H1 (cell line): ENCODE results near the gene KCNA10. TPM values are rescaled to one million over a fixed set of nuclear protein-coding genes. Genes with fewer than 3 reads are reported as not detected.

Source experiments
- CTCF ChIA-PET: fragments of 300-600 bp; sonication (Branson Sonifier 250); formaldehyde crosslinking; loops from one replicate; lab custom pipeline; 2021; ENCODE audit not compliant: partially characterized antibody; lab: Charles Lee
- POLR2A ChIA-PET: fragments of 300-600 bp; sonication (Branson Sonifier 250); formaldehyde crosslinking; loops from one replicate; lab custom pipeline; 2021; ENCODE audit warnings: inconsistent platforms; ENCODE audit not compliant: partially characterized antibody; lab: Charles Lee
- DNase-seq, 2 experiments: peaks; one replicate each; pipeline versions ENCODE4 v3.0.0 to v3.0.0-alpha.2; 2010 to 2022; ENCODE audit warnings: low spot score in 2 of 2, low read depth in 1 of 2, mixed read lengths in 1 of 2
- FAIRE-seq: peaks from 2 replicates; lab custom pipeline; 2011; peaks lifted over from hg19 to GRCh38; lab: Jason Lieb, UNC
- H2AFZ ChIP-seq: 2 replicates; pipeline ENCODE4 v1.8.1; 2012; ENCODE audit warnings: low read length, inconsistent platforms
- H2AK5ac ChIP-seq: 2 replicates; pipeline ENCODE4 v1.6.1; 2013; ENCODE audit warnings: low read depth, low read length
- H2BK120ac ChIP-seq: replicated peaks from 2 replicates; pipeline ENCODE3; 2013; ENCODE audit warnings: low read depth, low read length, inconsistent platforms
- H2BK12ac ChIP-seq: 2 replicates; pipeline ENCODE4 v1.6.1; 2013; ENCODE audit warnings: low read depth, low read length
- H2BK15ac ChIP-seq: 2 replicates; pipeline ENCODE4 v1.6.1; 2013; ENCODE audit warnings: low read length
- H2BK20ac ChIP-seq: 2 replicates; pipeline ENCODE4 v1.6.1; 2013; ENCODE audit warnings: low read length
- H2BK5ac ChIP-seq: 2 replicates; pipeline ENCODE4 v1.6.1; 2013; ENCODE audit warnings: low read depth, low read length
- H3K14ac ChIP-seq: 2 replicates; pipeline ENCODE4 v1.6.1; 2013; ENCODE audit warnings: inconsistent platforms; ENCODE audit not compliant: insufficient read length
- H3K18ac ChIP-seq: 2 replicates; pipeline ENCODE4 v1.6.1; 2013; ENCODE audit warnings: low read length; ENCODE audit errors: extremely low read depth
- H3K23ac ChIP-seq: 2 replicates; pipeline ENCODE4 v1.6.1; 2013; ENCODE audit warnings: inconsistent platforms; ENCODE audit not compliant: insufficient read length
- H3K23me2 ChIP-seq: 2 replicates; pipeline ENCODE4 v1.6.1; 2013; ENCODE audit warnings: low read depth, low read length
- H3K27ac ChIP-seq: 2 replicates; pipeline ENCODE4 v1.6.1; 2011; ENCODE audit warnings: low read depth, low read length, inconsistent platforms
- H3K27me3 ChIP-seq, 4 experiments: replicated peaks in 1 of 4; 1 replicate in 1 of 4; 2 replicates in 3 of 4; pipeline versions ENCODE4 v1.6.1 to v1.8.1; 2011 to 2013; ENCODE audit warnings: low read length in 3 of 4, mild to moderate bottlenecking in 3 of 4, inconsistent platforms in 2 of 4, mixed read lengths in 2 of 4, moderate library complexity in 1 of 4; ENCODE audit not compliant: control insufficient read depth in 3 of 4, insufficient read depth in 3 of 4; ENCODE audit errors: extremely low read depth in 1 of 4
- H3K36me3 ChIP-seq, 4 experiments: 2 replicates each; pipeline versions ENCODE4 v1.6.1 to v1.8.1; 2011 to 2013; ENCODE audit warnings: mild to moderate bottlenecking in 4 of 4, low read length in 3 of 4, moderate library complexity in 2 of 4, control low read depth in 1 of 4, inconsistent platforms in 1 of 4; ENCODE audit not compliant: insufficient read depth in 4 of 4, control insufficient read depth in 2 of 4
- H3K4ac ChIP-seq: replicated peaks from 2 replicates; pipeline ENCODE3; 2013; ENCODE audit warnings: low read length, low read depth, mixed read lengths, inconsistent platforms; ENCODE audit not compliant: insufficient read length
- H3K4me1 ChIP-seq, 4 experiments: replicated peaks in 1 of 4; 1 replicate in 1 of 4; 2 replicates in 3 of 4; pipeline versions ENCODE4 v1.6.1 to v1.8.1; 2011 to 2013; ENCODE audit warnings: low read length in 3 of 4, inconsistent platforms in 2 of 4, mixed read lengths in 1 of 4; ENCODE audit not compliant: insufficient read depth in 4 of 4, control insufficient read depth in 3 of 4
- H3K4me2 ChIP-seq, 2 experiments: 2 replicates each; pipeline versions ENCODE4 v1.6.1 to v1.8.1; 2011 to 2013; ENCODE audit warnings: low read depth in 2 of 2, low read length in 2 of 2, control low read depth in 1 of 2, inconsistent platforms in 1 of 2, mild to moderate bottlenecking in 1 of 2; ENCODE audit not compliant: insufficient read depth in 1 of 2
- H3K4me3 ChIP-seq, 4 experiments: fragments of 200-600, 300-600 bp in 1 of 4; sonication (generic), shearing (Covaris generic), sonication (Bioruptor Twin) in 1 of 4; 2 replicates each; pipeline versions ENCODE4 v1.5.1 to v1.8.1; 2011 to 2016; ENCODE audit warnings: low read length in 4 of 4, low read depth in 3 of 4, control low read depth in 2 of 4, inconsistent platforms in 2 of 4, mild to moderate bottlenecking in 2 of 4, mixed read lengths in 1 of 4, moderate library complexity in 1 of 4; ENCODE audit not compliant: insufficient read depth in 2 of 4; ENCODE audit errors: extremely low read depth in 1 of 4
- H3K56ac ChIP-seq: replicated peaks from 2 replicates; pipeline ENCODE3; 2013; ENCODE audit warnings: low read depth, mild to moderate bottlenecking, mixed read lengths, low read length, inconsistent platforms; ENCODE audit not compliant: insufficient read length
- H3K79me1 ChIP-seq: 2 replicates; pipeline ENCODE4 v1.6.1; 2013; ENCODE audit warnings: low read depth, low read length, control low read depth
- H3K79me2 ChIP-seq, 2 experiments: 2 replicates each; pipeline versions ENCODE4 v1.6.1 to v1.8.1; 2012 to 2013; ENCODE audit warnings: low read length in 2 of 2, mild to moderate bottlenecking in 2 of 2, inconsistent platforms in 1 of 2; ENCODE audit not compliant: insufficient read depth in 2 of 2, control insufficient read depth in 1 of 2
- H3K9ac ChIP-seq, 4 experiments: replicated peaks in 1 of 4; 1 replicate in 1 of 4; 2 replicates in 3 of 4; pipeline versions ENCODE4 v1.6.1 to v1.8.1; 2011 to 2013; ENCODE audit warnings: low read depth in 3 of 4, low read length in 3 of 4, control low read depth in 2 of 4, mild to moderate bottlenecking in 2 of 4, moderate library complexity in 2 of 4, inconsistent platforms in 1 of 4; ENCODE audit errors: extremely low read depth in 1 of 4
- H3K9me3 ChIP-seq, 2 experiments: 2 replicates each; pipeline versions ENCODE4 v1.6.1 to v1.8.1; 2012 to 2013; ENCODE audit warnings: mild to moderate bottlenecking in 2 of 2, moderate library complexity in 2 of 2, control low read depth in 1 of 2, inconsistent platforms in 1 of 2, low read depth in 1 of 2, low read length in 1 of 2, mixed read lengths in 1 of 2; ENCODE audit not compliant: insufficient read depth in 2 of 2
- H4K20me1 ChIP-seq, 2 experiments: replicated peaks in 1 of 2; 2 replicates each; pipeline versions ENCODE3 to v1.8.1; 2011 to 2013; ENCODE audit warnings: inconsistent platforms in 2 of 2, low read length in 2 of 2, mild to moderate bottlenecking in 1 of 2; ENCODE audit not compliant: insufficient read depth in 2 of 2, control insufficient read depth in 1 of 2
- H4K5ac ChIP-seq: 2 replicates; pipeline ENCODE4 v1.6.1; 2013; ENCODE audit warnings: low read length, low read depth, mixed read lengths, inconsistent platforms; ENCODE audit not compliant: insufficient read length
- H4K8ac ChIP-seq: 2 replicates; pipeline ENCODE4 v1.8.0; 2013; ENCODE audit warnings: mild to moderate bottlenecking, moderate library complexity, low read length, inconsistent platforms; ENCODE audit not compliant: insufficient read depth; ENCODE audit errors: extremely low read depth
- H4K91ac ChIP-seq: replicated peaks from 2 replicates; pipeline ENCODE3; 2013; ENCODE audit warnings: low read length, mixed read lengths, inconsistent platforms; ENCODE audit not compliant: insufficient read length
- HDAC6 ChIP-seq: IDR thresholded peaks from one replicate; pipeline ENCODE4 v1.7.1; 2012; ENCODE audit warnings: low read depth, mild to moderate bottlenecking, inconsistent platforms, low read length, moderate library complexity
- KDM4A ChIP-seq: IDR thresholded peaks from one replicate; pipeline ENCODE4 v1.7.1; 2012; ENCODE audit warnings: low read depth, mild to moderate bottlenecking, moderate library complexity, low read length, inconsistent platforms; ENCODE audit not compliant: severe bottlenecking
- SIX5 ChIP-seq: IDR thresholded peaks from 2 replicates; pipeline ENCODE4 v1.6.1; 2011; ENCODE audit warnings: mild to moderate bottlenecking, low read depth, low read length
- SUZ12 ChIP-seq: fragments of 200-600 bp; sonication (generic); IDR thresholded peaks from 2 replicates; pipeline ENCODE4 v1.6.1; 2012; ENCODE audit warnings: mild to moderate bottlenecking, inconsistent platforms, low read length, moderate library complexity, mixed read lengths
- TEAD4 ChIP-seq: IDR thresholded peaks from 2 replicates; pipeline ENCODE4 v1.6.1; 2012; ENCODE audit warnings: low read depth, low read length, inconsistent platforms, mixed read lengths
- WGBS, 2 experiments: shearing (Covaris generic) in 1 of 2; methylation state at CpG; one replicate each; pipeline versions ENCODE4 v1.1.6 to v1.1.7; 2013 to 2015; ENCODE audit warnings: low lambda C conversion rate in 2 of 2, mixed read lengths in 2 of 2, inconsistent platforms in 1 of 2, low coverage in 1 of 2, missing lambda C conversion rate in 1 of 2; ENCODE audit not compliant: insufficient replicate concordance in 2 of 2, insufficient coverage in 1 of 2, insufficient read length in 1 of 2; ENCODE audit errors: extremely low coverage in 1 of 2, missing lambda C conversion rate in 1 of 2; 5-methylcytosine and 5-hydroxymethylcytosine counted together
- polyA plus RNA-seq, 7 experiments: library from polyadenylated mRNA; depleted of rRNA in 3 of 7; stranded (reverse) in 5 of 7; unstranded in 2 of 7; fragments of >200 nt in 5 of 7; fragments of 200-250 nt in 2 of 7; gene quantifications; 1 replicate in 5 of 7; 2 replicates in 1 of 7; 4 replicates in 1 of 7; pipeline versions ENCODE4 v1.2.1 to v1.2.3, GENCODE V29; 2011 to 2013; ENCODE audit warnings: missing spikeins in 2 of 7, mixed read lengths in 2 of 7
- total RNA-seq: library from RNA; stranded (reverse); fragmentation: NEBNext Ultra II Directional; extraction: Animal tissue kit (Norgen Biotek cat#: 25700); gene quantifications from 2 replicates; pipeline ENCODE4 v1.2.1, GENCODE V29; 2021

KCNA10 gene
- total and polyA plus RNA-seq, 2 of the 8 experiments (the other 6 are each of a cell fraction or from before 2014, with no cell fraction given): not detected

GRCh38 chr1:110529011-110529410 is 10.0 kb upstream of the KCNA10 start:
- H4K8ac ChIP-seq: no peak overlapping the region
- H3K79me2 ChIP-seq: no peaks in the 10 kb centered on the region
- no peak overlapping the region for H3K56ac ChIP-seq
- no peak overlapping the region for H3K4me2 ChIP-seq
- no peak for TF ChIP-seq SIX5
- no peak for TF ChIP-seq TEAD4
- no peak for TF ChIP-seq HDAC6
- TF ChIP-seq KDM4A: no peak
- TF ChIP-seq SUZ12: no peak
- TF ChIP-seq, all 59 proteins: peak for 0
- no peak overlapping the region for H2BK120ac ChIP-seq
- H3K36me3 ChIP-seq: no peaks in the 10 kb centered on the region
- WGBS, 2 experiments: 95% methylated on average over 1 of the region's 1 CpG; no CpG with 5 or more reads in 1 of the 2 experiments
- no peak overlapping the region for H4K5ac ChIP-seq
- H3K9ac ChIP-seq: no peak overlapping the region
- no peak overlapping the region for H3K4ac ChIP-seq
- H3K79me1 ChIP-seq: no peaks in the 10 kb centered on the region
- H4K91ac ChIP-seq: no peak overlapping the region
- H2BK12ac ChIP-seq: no peak overlapping the region
- no peak for DNase-seq
- FAIRE-seq: no peak
- ChIA-PET POLR2A (no interaction called here), CTCF (interaction anchor here (1.0 to 25.0 kb wide), 9 partner anchors 10 to 88 kb away, joined by 3 to 302 read pairs (median 13); partner anchors contain the start of genes KCNA10 and KCNA2)
- no peak overlapping the region for H3K18ac ChIP-seq
- H3K9me3 ChIP-seq: no peaks in the 10 kb centered on the region
- no peak overlapping the region for H2BK5ac ChIP-seq
- no peak overlapping the region for H2AFZ ChIP-seq
- no peaks in the 10 kb centered on the region for H4K20me1 ChIP-seq
- no peaks in the 10 kb centered on the region for H3K23me2 ChIP-seq
- no peak overlapping the region for H3K4me3 ChIP-seq
- peaks cover 0 to 6% (median 0%) of the 10 kb centered on the region in 4 experiments; a peak in 2 of 7 replicates for H3K27me3 ChIP-seq
- no peak overlapping the region for H3K23ac ChIP-seq
- H2BK20ac ChIP-seq: no peak overlapping the region
- H3K14ac ChIP-seq: no peak overlapping the region
- peaks cover 0 to 3% (median 0%) of the 10 kb centered on the region in 4 experiments; a peak in 1 of 7 replicates for H3K4me1 ChIP-seq
- H3K27ac ChIP-seq: no peak overlapping the region
- no peak overlapping the region for H2BK15ac ChIP-seq
- H2AK5ac ChIP-seq: no peak overlapping the region
